HepG2 (cell line): ENCODE results near the gene PRDX2. TPM values are rescaled to one million over a fixed set of nuclear protein-coding genes. Genes with fewer than 3 reads are reported as not detected.
A peak's percentile ranks its signal among the peaks of the same experiment; 100 is the strongest.

Source experiments
- ATAC-seq: fragments of 200-7000 bp; cut with Tn5 transposase; 3 replicates; pipeline ENCODE4 v1.9.1; 2020; ENCODE audit warnings: mild to moderate bottlenecking, moderate library complexity
- BruUV-seq: library from RNA; stranded (reverse); fragments of 400-500 nt; replicated peaks from 2 replicates; lab custom pipeline; 2021; lab: Mats Ljungman, UMichigan
- CTCF ChIA-PET: fragments of 300-600 bp; formaldehyde crosslinking; extraction: SDS; loops from one replicate; lab custom pipeline; 2021; ENCODE audit warnings: low total read pairs, inconsistent platforms, low intra/inter-chr PET ratio; lab: Yijun Ruan, JAX
- POLR2A ChIA-PET: fragments of 350-600 bp; sonication (Branson Sonifier 250); formaldehyde crosslinking; loops from one replicate; lab custom pipeline; 2020; ENCODE audit warnings: antibody characterized with exemption, inconsistent platforms; lab: Yijun Ruan, JAX
- DNase-seq: peaks from one replicate; pipeline ENCODE4 v3.0.0-alpha.2; 2015; ENCODE audit warnings: low spot score
- FAIRE-seq: peaks from 3 replicates; lab custom pipeline; 2011; peaks lifted over from hg19 to GRCh38; lab: Jason Lieb, UNC
- H2AFZ ChIP-seq: one replicate; pipeline ENCODE4 v1.6.1; 2011; ENCODE audit warnings: low read length, inconsistent platforms
- H3K27ac ChIP-seq: fragments of 300-600 bp; 3 replicates; pipeline ENCODE4 v1.8.0; 2011; ENCODE audit warnings: mixed run types, mild to moderate bottlenecking, mixed read lengths, low read length, inconsistent platforms; ENCODE audit not compliant: insufficient read depth; ENCODE audit errors: extremely low read length
- H3K27me3 ChIP-seq, 2 experiments: fragments of 200-600 bp in 1 of 2; 2 replicates in 1 of 2; 3 replicates in 1 of 2; pipeline versions ENCODE4 v1.6.0 to v1.8.0; 2011; ENCODE audit warnings: low read length in 2 of 2, mild to moderate bottlenecking in 2 of 2, moderate library complexity in 2 of 2, inconsistent platforms in 1 of 2; ENCODE audit not compliant: insufficient read depth in 2 of 2, control insufficient read depth in 1 of 2
- H3K36me3 ChIP-seq, 2 experiments: fragments of 200-600 bp in 1 of 2; replicated peaks in 1 of 2; 2 replicates in 1 of 2; 3 replicates in 1 of 2; pipeline versions ENCODE4 v1.5.1 to v1.8.0; 2011; ENCODE audit warnings: low read length in 2 of 2, inconsistent platforms in 1 of 2; ENCODE audit not compliant: insufficient read depth in 2 of 2, control insufficient read depth in 1 of 2
- H3K4me1 ChIP-seq: 2 replicates; pipeline ENCODE4 v1.5.1; 2012; ENCODE audit warnings: low read length, inconsistent platforms; ENCODE audit not compliant: insufficient read depth
- H3K4me2 ChIP-seq: 2 replicates; pipeline ENCODE4 v1.6.0; 2011; ENCODE audit warnings: low read depth, low read length, inconsistent platforms
- H3K4me3 ChIP-seq, 3 experiments: fragments of 200-600 bp in 1 of 3; sonication (generic), shearing (Covaris generic) in 1 of 3; replicated peaks in 1 of 3; 2 replicates each; pipeline ENCODE4 v1.5.1; 2011 to 2016; ENCODE audit warnings: low read length in 3 of 3, inconsistent platforms in 2 of 3, low read depth in 2 of 3, mild to moderate bottlenecking in 2 of 3, control low read depth in 1 of 3, mixed read lengths in 1 of 3; ENCODE audit not compliant: insufficient read depth in 1 of 3
- H3K79me2 ChIP-seq: one replicate; pipeline ENCODE4 v1.6.1; 2011; ENCODE audit warnings: low read length, inconsistent platforms; ENCODE audit not compliant: insufficient read depth
- H3K9ac ChIP-seq: 2 replicates; pipeline ENCODE4 v1.6.0; 2011; ENCODE audit warnings: mild to moderate bottlenecking, low read depth, low read length, inconsistent platforms; ENCODE audit not compliant: insufficient read depth
- H3K9me3 ChIP-seq: 2 replicates; pipeline ENCODE4 v1.5.1; 2012; ENCODE audit warnings: mild to moderate bottlenecking, low read length
- H4K20me1 ChIP-seq: 2 replicates; pipeline ENCODE4 v1.6.0; 2011; ENCODE audit warnings: inconsistent platforms, mild to moderate bottlenecking, low read length, moderate library complexity; ENCODE audit not compliant: insufficient read depth
- GATAD1 ChIP-seq: IDR thresholded peaks from 2 replicates; pipeline ENCODE4 v1.6.1; 2016; ENCODE audit warnings: missing genetic modification reagents, missing compliant biosample characterization
- HNRNPLL ChIP-seq: fragments of 200-400 bp; formaldehyde crosslinking; IDR thresholded peaks from 2 replicates; pipeline ENCODE4 v1.6.1; 2017; ENCODE audit warnings: mild to moderate bottlenecking, low read depth, low read length; ENCODE audit not compliant: poor library complexity, severe bottlenecking
- SOX6 ChIP-seq, 2 experiments: fragments of 450-650 bp in 1 of 2; sonication (generic) in 1 of 2; formaldehyde crosslinking in 1 of 2; IDR thresholded peaks; 2 replicates each; pipeline versions ENCODE4 v1.4.0 to v1.6.1; 2017 to 2020; ENCODE audit warnings: antibody characterized with exemption in 1 of 2, mild to moderate bottlenecking in 1 of 2, missing genetic modification reagents in 1 of 2
- ZBED4 ChIP-seq: sonication (generic); formaldehyde crosslinking; IDR thresholded peaks from 2 replicates; pipeline ENCODE4 v1.4.0; 2020; ENCODE audit warnings: missing genetic modification reagents, borderline replicate concordance
- WGBS: methylation state at CpG from one replicate; pipeline ENCODE4 v1.1.6; 2017; ENCODE audit warnings: low lambda C conversion rate; 5-methylcytosine and 5-hydroxymethylcytosine counted together
- in situ Hi-C: cut with HindIII; loops from 2 replicates; pipeline ENCODE4 v1.10.0; 2017; ENCODE audit warnings: low pct_unique_long_range_greater_than_20kb; ENCODE audit not compliant: extremely low pct_ligation_motif_present
- intact Hi-C: fragments of 100-400 bp; cut with micrococcal nuclease; formaldehyde crosslinking; loops from one replicate; pipeline ENCODE4 v1.10.0; 2022; ENCODE audit not compliant: unreplicated experiment
- polyA plus RNA-seq, 8 experiments: library from polyadenylated mRNA; depleted of rRNA in 3 of 8; stranded (reverse) in 7 of 8; unstranded in 1 of 8; fragments of >200 nt; fragmentation: Illumina TruSeq in 4 of 8; extraction: Trizol in 4 of 8; gene quantifications; 2 replicates each; pipeline versions ENCODE4 v1.2.1 to v1.2.3, GENCODE V29; 2011 to 2016; ENCODE audit warnings: low read depth in 4 of 8, missing spikeins in 1 of 8, mixed read lengths in 1 of 8; ENCODE audit not compliant: insufficient read depth in 1 of 8
- total RNA-seq, 5 experiments: library from RNA; depleted of rRNA; stranded (reverse); fragments of >200 nt; fragmentation: Illumina TruSeq; extraction: Trizol; gene quantifications; 2 replicates each; pipeline ENCODE4 v1.2.3, GENCODE V29; 2016; ENCODE audit warnings: low read depth in 1 of 5
- TF ChIP-seq, protein P1 (sequence below): sonication (generic); formaldehyde crosslinking; IDR thresholded peaks from one replicate; pipeline ENCODE4 v1.5.1; 2020; ENCODE audit warnings: mild to moderate bottlenecking, missing genetic modification reagents; ENCODE audit errors: not compliant biosample characterization

The PRDX2 gene
- total and polyA plus RNA-seq, 2 of the 13 experiments (the other 11 are each of a cell fraction or from before 2014, with no cell fraction given), result 218 to 381 TPM

GRCh38 chr19:12774588-12775555 lies 26.7 kb downstream of the PRDX2 start, which contains the start of gene HOOK2:
Gene HOOK2, minus strand, starts transcription at chr19:12775552. Its CDS starts 103 bp downstream, at chr19:12775449.
- no peaks in the 10 kb centered on the region for H3K9me3 ChIP-seq
- H3K4me1 ChIP-seq, result peaks cover 30% of the 10 kb centered on the region
- peak within 1 kb of the TSS; percentile 93 for H3K4me2 ChIP-seq
- 71% methylated on average over 15 of the region's 58 CpGs for WGBS
- no peak within 1 kb of the TSS for H2AFZ ChIP-seq
- TSS peak; percentile 70 for BruUV-seq
- H3K79me2 ChIP-seq, result no peaks in the 10 kb centered on the region
- CTCF ChIA-PET, result interaction anchor here (0.7 to 1.6 kb wide), 4 partner anchors 9 to 22 kb away, joined by 4 to 9 read pairs (median 6); no protein-coding TSS in a partner anchor
- H4K20me1 ChIP-seq, result no peaks in the 10 kb centered on the region
- FAIRE-seq (no peak), DNase-seq (no peak), ATAC-seq (no peak; the same call in 2 of the 3 replicates)
- H3K36me3 ChIP-seq, result no peaks in the 10 kb centered on the region
- H3K4me3 ChIP-seq, result peak within 1 kb of the TSS; percentile 72 to 92 (median 90); a peak in 5 of 6 replicates
- H3K27me3 ChIP-seq, result no peaks in the 10 kb centered on the region
- in situ Hi-C loops, result loop anchor here (5.0 kb wide), 1 partner anchor 62 kb away; the partner anchor contains the start of gene MAST1
- POLR2A ChIA-PET, result interaction anchor here (2.3 to 6.4 kb wide), 2 partner anchors 9 to 17 kb away, joined by 13 to 124 read pairs; partner anchors contain the start of gene JUNB
- intact Hi-C loops, result no loop called here
- H3K27ac ChIP-seq, result peak within 1 kb of the TSS; percentile 76
- peak within 1 kb of the TSS; percentile 87 for H3K9ac ChIP-seq
- TF ChIP-seq, protein P1, sequence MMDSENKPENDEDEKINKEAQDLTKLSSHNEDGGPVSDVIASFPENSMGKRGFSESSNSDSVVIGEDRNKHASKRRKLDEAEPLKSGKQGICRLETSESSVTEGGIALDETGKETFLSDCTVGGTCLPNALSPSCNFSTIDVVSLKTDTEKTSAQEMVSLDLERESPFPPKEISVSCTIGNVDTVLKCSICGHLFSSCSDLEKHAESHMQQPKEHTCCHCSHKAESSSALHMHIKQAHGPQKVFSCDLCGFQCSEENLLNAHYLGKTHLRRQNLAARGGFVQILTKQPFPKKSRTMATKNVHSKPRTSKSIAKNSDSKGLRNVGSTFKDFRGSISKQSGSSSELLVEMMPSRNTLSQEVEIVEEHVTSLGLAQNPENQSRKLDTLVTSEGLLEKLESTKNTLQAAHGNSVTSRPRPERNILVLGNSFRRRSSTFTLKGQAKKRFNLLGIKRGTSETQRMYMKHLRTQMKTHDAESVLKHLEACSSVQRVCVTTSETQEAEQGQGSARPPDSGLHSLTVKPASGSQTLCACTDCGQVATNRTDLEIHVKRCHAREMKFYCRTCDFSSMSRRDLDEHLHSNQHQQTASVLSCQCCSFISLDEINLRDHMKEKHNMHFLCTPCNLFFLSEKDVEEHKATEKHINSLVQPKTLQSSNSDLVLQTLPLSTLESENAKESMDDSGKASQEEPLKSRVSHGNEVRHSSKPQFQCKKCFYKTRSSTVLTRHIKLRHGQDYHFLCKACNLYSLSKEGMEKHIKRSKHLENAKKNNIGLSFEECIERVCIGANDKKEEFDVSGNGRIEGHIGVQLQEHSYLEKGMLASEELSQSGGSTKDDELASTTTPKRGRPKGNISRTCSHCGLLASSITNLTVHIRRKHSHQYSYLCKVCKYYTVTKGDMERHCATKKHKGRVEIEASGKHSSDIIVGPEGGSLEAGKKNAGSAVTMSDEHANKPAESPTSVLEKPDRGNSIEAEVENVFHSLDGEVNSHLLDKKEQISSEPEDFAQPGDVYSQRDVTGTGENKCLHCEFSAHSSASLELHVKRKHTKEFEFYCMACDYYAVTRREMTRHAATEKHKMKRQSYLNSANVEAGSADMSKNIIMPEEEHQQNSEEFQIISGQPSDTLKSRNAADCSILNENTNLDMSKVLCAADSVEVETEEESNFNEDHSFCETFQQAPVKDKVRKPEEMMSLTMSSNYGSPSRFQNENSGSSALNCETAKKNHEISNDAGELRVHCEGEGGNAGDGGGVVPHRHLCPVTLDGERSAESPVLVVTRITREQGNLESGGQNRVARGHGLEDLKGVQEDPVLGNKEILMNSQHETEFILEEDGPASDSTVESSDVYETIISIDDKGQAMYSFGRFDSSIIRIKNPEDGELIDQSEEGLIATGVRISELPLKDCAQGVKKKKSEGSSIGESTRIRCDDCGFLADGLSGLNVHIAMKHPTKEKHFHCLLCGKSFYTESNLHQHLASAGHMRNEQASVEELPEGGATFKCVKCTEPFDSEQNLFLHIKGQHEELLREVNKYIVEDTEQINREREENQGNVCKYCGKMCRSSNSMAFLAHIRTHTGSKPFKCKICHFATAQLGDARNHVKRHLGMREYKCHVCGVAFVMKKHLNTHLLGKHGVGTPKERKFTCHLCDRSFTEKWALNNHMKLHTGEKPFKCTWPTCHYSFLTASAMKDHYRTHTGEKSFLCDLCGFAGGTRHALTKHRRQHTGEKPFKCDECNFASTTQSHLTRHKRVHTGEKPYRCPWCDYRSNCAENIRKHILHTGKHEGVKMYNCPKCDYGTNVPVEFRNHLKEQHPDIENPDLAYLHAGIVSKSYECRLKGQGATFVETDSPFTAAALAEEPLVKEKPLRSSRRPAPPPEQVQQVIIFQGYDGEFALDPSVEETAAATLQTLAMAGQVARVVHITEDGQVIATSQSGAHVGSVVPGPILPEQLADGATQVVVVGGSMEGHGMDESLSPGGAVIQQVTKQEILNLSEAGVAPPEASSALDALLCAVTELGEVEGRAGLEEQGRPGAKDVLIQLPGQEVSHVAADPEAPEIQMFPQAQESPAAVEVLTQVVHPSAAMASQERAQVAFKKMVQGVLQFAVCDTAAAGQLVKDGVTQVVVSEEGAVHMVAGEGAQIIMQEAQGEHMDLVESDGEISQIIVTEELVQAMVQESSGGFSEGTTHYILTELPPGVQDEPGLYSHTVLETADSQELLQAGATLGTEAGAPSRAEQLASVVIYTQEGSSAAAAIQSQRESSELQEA (CRISPR knock-in tag), result no peak
- TF ChIP-seq HNRNPLL (peak; percentile 9), SOX6 (IDR thresholded peaks at IDR 0.05) (no peak), SOX6 (CRISPR knock-in tag; IDR thresholded peaks at IDR 0.05) (peak; percentile 38; the same call in 1 of the 2 replicates), GATAD1 (CRISPR knock-in tag) (no peak), ZBED4 (CRISPR knock-in tag) (0 out of 2 replicates have a peak, but pooled peaks have one; percentile 6)
